NCI-H187 (cell line): Measurements from ENCODE around the gene NPHP4.

ENCODE experiments used
- DNase-seq, 2 experiments: peaks; one replicate each; lab custom pipeline; 2025; lab: John Stamatoyannopoulos, UW

NPHP4 gene

DNA sequence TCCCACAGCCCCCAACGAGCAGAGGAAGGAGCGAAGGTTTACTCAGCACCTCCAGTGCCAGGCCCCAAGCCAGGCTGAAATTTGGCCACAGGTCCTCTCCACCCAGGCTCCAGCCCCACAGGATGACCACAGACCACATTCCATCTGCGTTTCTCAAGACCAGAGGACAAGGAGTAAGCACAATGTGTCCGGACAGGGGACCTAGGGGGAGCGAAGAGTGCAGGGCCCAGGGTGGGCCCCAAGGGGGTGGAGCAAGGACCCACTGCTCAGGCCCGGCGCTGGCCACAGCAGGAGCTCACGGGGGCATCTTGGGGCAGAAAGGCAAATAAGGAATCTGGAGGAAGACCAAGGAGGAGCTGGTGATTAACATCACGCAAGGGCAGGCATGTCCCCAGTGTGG lies 100.5 kb downstream of the NPHP4 start:
- no peak for DNase-seq

DNA sequence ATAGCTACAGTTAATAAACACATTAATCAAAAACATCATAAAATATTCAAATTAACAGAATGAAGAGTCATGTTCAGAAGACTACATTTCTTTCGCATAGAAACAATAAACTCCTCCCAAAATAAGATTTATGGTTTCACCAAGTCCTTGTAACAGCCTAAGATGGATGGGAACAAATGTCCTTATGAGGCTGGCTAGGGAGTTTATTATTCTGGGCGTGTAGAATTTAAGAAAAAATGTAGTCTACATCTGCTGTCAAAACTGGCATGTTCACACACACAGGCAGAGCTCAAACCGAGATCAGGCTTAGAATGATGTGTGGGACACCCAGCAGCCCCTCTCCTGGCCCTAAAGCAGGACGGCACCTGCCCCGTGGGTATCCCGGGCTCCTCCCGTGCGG lies 101.1 kb downstream of the NPHP4 start:
- no peak for DNase-seq

DNA sequence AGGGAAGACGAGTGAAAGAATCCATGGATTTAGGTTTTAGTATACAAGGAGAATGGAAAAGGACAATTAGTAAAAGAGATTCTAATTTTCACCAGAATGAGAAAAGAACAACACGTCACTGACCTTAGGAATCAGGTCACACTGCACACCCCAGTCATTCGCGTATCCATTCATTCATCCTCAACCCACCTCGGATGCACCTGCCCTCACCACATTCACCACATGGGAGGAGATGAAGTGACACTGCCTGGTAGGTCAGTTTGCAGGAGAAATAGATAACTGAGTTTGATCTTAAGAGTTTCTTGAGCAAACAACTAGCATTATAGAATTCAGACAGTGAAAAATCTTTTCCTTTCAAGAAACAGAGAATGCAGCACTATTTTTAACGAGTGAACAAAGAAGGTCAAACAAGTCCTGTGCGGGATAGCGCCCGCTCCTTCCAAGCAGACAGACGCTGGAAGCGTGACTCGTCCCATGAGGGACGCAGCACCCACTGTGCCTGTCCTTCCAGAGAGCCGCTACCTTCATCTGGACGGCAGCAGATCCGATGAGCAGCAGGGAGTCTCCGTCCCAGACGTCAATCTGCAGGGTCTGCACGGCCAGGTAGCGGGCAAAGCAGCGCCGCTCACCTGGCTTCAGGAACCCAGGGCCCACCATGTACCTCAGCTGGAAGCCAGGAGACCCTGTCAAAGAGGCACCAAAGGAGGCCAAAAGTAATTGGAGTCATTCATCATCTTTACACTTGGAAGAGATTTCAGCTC lies 101.7 kb downstream of the NPHP4 start:
- DNase-seq, result no peak

DNA sequence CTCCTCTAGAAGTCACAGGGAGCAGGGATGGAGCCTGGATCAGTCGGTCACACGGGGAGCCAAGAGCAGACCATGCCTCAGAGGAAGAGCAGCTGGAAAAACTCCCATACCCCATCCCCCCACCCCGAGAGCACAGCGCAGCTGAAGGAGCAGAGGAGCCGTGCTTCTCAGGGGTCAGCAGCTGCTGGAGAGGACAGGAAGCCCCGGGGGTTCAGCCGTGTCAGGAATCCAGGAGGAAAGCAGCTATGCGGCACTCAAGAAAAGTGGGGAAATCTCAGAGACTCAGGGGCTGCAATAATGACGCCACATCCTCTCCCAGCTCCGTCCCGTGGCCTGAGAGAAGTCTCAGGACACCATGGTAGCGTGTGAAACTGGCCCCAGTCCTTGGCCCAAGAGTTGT lies 102.3 kb downstream of the NPHP4 start:
- DNase-seq, result no peak

DNA sequence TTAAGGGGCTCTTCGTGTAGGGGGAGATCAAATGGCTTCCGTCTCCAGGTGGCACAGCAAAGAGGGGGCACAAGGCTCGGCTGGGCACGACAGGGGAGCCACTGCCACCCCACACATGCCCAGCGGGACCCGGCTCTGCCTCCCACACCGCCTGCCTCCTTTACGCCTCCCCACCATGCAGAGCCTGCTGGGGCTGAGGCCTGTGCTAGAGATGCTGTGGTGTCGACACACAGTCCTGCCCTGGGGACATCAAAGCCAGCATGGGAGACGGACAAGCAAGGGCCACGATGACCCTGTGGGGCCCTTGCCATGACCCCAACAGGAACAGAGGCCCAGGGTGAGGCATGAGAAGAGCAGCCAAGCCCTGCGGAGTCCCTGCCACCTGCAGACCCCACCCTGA lies 102.8 kb downstream of the NPHP4 start:
- no peak for DNase-seq

DNA sequence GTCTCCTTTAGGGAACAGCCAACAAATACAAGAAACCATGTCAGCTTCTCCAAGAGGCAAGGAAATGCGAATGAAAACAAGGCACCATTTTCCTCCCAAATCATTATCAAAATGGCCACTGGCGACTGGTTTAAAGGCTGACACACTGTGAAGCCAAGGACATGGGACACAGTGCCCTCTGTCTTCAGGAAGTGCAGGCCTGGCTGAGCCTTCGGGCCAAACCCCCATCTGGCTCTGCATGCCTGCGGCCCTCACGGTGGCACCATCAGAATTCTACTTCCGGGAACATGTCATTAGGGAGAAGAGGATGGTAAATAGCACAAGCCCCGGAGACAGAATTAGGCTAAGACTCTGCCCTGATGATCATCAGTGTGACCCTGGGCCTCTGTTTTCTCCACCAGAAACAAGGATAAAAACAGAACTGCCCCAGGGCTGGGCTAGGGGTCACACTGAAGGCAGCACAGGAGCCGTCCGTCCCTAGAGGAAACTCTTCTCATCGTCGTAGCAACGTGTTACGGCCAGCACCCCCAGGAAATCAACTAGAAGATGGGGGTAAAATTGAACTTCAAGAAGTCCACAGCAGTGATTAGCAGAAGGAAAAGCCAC lies 103.5 kb downstream of the NPHP4 start:
- DNase-seq, result no peak

DNA sequence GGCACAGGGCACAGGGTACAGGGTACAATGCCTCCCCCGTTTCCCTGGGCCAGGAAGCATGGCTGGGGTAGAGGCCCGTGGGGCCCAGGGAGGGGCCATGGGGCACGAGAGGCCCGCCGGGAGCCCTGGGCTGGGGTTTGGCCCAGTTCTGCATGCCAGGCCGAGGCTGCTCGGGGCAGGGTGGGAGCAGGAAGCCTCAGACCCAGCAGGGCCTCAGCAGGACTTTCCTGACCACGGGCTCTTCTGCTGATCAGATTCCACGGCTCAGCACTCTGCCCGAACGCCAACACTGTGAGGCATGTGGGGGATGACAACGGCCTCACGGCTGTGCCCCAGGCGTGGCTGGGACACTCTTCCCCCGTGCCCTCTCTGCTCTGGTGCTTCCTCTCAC lies 104.3 kb downstream of the NPHP4 start:
- DNase-seq, result no peak

DNA sequence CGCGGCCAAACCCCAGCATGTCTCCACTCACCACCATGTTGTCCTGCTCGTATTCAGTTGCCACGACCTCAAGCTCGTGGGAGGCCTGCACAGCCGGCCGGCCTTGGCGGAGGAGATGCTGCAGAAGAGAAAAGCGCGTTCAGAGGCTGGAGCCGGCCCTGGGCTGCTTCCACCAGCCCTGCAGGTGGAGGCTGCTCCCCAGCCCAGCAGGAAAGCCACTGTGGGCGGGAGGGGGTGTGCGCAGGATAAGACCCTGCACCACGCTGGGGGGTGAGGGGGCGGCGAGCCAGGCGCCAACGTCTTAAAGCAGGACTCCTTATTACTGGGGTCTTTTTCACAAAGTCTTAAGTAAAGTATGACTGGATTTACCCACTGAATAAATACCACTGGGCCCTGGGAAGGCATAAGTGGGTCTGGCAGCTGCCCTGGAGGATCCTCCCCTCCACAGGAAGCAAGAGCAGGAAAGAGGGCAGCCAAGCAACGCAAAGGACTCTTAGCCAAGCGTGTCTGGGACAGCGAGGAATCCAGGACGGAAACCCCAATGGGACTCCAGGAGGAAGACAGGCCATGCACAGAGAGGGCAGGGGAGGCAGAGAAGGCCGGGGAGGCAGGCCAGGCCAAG lies 104.8 kb downstream of the NPHP4 start:
- no peak for DNase-seq

DNA sequence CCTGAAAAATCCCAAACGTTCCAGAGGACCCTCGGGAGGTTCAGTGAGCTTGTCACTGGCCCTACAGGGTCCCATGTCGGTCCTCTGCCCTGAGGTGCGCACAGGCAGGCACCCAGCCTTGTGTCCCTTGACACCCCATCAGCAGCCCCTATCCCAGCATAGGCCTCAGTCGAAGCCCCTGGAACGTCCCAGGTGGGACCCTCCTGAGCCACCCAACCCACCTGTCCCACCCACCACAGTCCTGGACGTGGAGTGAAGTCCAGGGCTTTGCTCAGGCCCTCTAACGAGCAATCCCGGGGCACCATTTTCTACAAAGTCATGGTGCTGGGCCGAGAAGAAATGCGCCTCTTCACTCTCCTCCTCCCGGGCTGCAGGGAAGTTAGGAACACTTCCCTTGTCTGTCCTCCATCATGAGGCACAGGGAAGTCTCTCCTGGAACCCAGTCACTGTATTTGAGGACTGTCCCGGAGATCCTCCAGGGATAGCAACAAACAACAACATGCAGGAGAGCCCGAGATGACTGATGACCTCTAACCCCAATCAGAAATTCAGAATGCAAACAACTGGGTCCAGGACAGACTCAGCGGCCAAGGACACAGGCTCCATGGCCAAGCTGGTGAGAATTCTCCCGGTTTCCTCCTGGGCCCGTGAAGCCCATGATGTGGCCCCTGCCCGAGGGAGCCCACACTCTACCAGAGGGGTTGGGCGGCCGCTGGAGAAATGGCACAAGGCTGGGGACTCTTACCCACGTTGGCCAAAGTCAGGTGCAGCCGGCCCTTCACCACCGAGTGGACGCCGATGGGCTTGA lies 105.5 kb downstream of the NPHP4 start:
- DNase-seq, result no peak

DNA sequence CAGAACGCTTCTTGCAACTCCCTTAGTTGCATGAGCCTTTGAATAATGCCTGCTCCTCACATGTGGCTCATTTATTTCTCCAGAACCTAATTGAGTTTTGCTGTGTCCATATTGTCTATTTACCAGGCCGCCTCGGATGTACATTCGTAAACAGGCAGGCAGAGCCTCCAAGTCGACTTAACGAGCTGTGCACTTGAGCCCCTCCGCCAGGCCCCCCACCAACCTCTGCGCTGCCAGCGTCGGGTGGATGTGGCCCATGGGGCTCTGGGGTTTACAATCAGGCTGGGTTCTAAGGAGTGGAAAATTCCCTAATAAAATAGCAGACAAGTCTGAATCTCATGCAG lies 106.1 kb downstream of the NPHP4 start:
- no peak for DNase-seq

DNA sequence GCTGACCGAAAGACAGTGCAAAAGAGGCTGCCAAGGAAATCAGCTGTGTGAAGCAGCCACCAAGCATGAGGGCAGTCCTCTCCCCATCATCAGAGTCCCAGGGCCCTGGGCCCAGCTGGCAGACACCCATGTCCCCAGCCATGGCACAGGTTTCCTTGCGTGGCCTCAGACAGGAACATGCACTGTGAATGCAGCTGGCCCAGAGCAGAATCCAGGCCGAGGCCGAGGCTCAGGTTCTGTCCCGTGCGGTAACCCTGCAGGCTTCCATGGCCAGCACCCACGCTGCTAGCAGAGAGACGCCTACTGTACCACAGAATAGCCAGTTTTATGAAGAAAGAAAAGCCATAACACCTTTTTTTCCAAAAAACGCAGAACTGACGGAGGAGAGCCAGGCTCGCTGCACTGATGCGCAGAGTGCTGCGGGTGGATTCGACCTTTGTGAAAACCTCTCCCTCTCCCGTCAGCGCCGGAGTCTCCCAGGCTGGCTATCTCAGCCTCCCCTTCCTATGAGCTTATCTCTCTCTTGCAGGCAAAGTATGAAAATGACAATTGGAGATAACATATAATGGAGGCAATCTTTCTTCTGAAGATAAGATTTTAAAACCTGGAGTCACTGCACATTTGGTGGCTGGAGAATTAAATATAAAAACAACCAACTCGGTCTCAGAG lies 106.6 kb downstream of the NPHP4 start:
- DNase-seq, result no peak

DNA sequence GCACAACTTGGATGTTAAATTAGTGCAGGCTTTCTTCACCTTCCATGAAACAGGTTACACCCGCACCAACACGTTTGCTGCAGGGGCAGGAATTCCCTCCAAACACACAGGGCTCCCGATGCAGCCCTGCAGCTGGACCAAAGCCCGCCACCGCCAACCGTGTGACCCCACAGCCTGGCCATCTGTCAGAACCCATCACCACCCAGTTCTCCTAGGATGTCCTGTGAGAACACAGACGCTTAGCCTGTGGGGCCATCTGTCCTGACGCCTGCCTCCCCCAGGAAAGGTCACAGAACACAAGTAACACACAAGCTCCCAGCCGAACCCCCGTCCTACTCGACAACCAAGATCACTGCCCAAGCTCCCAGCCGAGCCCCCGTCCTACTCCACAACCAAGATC lies 108.1 kb downstream of the NPHP4 start:
- no peak for DNase-seq

DNA sequence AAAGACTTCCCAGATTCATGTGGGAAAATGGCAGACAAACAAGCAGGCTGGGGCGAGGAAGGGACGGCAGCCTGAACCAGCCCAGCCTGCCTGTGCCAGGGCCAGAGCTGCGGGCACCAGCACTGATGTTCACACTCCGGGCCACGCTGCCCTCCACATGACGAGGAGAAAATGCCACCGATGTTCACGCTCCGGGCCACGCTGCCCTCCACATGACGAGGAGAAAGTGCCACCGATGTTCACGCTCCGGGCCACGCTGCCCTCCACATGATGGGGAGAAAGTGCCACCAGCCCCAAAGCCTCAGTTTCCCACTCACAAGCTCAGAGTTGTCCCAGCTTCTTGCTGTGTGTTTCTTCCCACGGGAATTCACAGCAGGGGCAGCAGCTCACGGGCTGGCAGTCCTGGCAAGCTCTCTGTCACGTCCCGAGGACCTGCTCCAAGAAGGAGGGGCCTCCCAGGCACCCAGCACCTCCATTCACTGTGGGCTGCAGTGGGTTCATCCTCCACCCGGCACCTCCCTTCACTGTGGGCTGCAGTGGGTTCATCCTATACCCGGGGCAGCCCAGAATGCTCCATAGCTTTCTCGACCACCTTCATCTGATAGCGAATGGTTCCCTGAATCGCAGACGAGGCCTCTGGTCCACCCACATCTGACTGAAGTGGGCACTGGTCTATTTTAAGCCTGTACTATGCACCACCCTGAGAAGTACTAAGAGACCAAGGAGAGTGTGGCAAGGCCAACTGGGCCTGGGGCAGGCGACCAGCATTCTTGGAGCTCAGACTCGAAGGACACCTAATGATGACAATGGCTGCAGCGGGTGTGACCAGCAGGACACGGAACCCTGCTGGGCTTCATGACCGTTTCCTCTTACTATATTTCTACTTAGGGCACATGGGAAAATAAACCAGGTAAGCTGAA lies 108.8 kb downstream of the NPHP4 start:
- no peak for DNase-seq

DNA sequence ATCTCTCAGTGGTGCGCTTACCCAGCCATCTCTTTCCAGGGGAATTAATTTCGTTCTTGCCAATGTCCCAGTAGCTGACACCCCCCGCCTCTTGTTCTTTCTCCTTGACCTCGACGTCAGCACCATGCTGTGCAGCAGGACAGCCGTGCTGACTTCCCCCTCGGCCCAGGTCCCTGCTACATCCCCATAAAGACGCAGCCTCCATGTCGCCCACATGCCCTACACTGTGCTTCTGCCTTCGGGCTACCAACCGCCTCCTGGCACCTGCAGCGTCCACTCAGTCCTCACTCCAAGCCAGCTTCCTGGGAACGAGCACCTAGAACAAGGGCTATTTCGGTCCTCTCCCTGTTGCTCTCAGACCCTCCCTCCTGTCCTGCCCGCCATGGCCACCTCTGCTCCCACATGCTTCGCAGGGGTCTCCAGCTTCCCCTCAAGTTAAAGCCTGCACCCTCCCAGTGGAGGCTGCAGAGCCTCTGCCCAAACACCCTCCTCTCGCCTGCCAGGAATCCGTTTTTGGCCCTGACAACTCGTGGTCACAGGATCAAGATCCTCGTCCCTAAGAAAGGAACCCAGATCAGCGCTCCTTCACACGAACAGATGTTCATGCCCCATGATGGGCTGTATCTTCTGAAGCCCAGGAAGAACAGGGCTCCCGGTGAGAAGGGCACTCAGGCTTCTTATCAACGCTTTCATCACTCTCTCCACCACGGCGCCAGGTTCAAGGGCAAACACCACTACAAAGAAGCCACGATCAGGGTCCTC lies 109.7 kb downstream of the NPHP4 start:
- no peak for DNase-seq

DNA sequence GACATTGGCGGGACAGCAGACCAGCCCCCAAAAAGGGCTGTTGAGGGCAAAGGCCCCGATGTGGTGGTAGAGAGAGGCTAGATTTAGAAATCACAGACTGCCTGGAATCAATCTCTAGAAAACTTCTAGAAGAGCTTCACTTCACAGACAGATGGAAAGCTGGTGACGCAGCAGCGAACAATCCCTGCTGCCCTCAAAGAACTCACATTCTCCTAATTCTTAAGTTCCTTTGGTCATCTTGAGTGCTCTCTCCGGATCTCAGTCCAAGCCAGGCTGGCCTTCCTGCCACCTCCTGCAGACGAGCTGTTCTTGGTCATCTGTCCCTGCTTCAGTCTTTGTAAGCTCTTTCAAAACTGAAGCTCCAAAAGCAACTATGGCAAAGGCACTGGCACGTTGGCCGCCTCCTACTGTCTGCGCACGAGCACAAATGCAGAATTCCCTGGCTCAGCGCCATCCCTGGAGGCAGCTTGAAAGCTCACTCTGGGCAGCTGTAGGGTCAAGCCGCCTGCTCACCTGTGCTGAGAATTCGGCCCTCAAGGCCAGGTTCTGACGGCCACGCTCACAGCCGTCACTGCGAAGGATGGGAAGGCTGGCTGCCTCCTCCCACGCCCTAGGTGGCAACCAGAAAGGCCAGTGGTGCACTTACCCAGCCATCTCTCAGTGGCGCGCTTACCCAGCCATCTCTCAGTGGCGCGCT lies 110.6 kb downstream of the NPHP4 start:
- DNase-seq, result no peak

DNA sequence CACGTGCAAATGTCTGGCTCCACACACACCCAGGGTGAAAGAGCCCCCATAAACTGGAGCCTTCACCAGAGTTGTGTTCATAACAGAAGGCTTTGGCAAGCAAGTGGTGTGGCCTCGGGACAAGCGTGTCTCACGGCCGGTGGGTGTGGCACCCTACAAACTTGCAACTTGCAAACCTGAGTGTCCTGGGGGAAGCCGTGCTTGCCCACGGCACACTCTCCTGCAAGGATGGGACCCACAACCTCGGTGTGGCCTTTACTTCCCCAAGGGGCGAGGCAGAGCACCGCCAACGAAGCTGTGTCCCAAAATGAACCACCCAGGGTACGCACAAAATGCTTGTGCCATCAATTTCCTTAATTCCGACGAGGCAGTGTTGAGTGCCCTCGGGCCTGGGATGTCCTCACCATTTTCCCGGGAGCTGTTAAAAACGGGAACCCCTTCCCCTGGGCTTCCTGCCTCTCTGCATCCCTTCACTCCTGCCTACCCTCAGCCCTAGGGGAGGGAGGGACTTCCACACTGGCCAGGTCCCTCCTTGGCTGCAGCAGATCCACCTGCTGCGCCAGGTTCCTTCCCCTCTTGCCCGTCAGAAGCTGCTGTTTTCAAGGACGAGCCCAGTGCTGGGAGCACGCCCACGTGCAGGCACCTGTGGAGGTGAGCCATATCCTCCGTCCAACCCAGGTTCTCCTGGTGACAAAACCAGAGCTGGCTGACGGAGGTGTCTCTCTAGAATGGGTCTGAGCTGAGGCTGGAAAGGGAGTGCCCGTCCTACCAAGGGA lies 111.4 kb downstream of the NPHP4 start:
- DNase-seq, result no peak

DNA sequence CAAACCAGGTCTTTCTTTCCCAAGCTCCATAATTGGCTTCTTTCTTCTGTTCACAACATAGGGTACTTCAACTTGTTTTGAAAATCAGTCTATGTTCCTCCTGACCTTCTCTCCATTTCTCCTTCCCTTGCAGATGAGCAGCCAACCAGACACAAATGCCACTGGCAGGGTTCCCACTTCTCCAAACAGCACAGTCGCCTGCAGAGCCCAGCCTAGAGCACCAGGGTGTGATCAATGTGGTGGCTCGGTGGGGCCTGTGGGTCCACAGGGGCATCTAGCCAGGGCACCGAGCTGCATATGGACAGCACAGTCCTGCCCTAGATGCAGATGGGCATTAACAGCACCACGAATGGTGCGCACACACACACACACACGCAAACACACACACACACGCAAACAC lies 112.8 kb downstream of the NPHP4 start:
- DNase-seq, result no peak

DNA sequence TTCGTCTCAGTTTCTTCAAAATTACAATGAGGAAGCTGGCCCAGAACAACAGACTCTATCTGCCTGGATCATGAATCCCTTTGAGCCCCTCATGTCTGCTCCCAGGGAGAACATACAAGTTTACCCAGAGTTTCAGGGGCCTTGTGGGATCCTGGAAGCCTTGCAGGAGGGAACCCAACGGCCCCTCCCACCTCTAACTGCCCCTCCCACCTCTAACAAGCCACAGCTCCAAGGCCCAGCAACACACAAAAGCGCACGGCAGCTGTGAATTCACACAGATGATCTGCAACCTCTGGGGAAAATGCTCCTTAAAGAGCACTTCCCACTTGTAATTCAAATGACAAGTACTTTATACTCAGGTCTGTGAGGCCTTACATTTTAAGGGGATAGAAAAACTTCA lies 113.3 kb downstream of the NPHP4 start:
- DNase-seq, result no peak
